ENCODE data around the gene NFU1.

Gene NFU1

DNA sequence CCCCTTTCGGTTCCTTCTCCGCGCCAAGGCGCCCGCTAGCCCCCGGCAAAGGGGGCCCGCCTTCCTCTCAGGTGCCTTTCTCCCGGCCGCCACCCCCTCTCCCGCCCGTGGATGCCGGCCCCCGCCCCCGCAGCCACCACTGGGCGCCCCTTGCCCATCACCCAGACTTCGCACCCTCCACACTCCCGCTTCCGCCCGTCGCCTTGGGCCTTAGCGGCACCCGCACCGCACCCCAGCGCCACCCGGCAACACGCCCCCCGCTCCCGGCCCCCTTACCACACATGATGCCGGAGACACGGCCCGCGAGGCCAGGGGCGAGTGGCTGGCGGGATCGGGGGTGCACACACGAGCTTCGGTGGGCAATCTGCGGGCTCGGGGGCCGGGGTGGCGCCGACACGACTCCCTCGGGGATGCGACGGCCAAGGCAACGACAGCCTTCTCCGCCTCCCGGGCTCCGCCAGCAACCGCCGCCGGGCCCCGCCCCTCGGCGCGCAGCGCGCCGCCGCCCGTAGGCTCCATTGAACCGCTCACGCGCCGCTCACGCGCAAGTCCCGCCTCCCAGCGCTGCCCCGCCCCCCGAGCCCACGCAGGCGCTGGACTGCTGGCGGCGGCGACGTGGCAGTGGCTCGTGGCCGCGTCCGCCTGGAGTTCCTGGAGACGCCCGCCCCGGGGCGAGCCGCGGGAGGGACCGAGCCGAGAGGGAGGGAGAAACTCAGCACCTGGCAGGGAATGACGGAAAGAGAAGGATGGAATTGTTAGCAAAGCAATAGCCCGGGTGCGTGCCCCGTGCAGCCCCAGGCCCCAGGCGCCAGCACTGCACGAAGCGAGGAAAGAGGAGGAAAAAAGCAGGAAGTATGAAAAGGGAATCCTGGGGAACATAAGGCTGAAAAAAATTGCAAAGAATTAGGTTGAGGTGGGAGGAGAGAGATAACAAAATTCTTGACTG is 50.2 kb downstream of the NFU1 start, which contains the start of gene GFPT1:
GFPT1 (minus strand) TSS at position 439 of the 946 bp plus-strand sequence; CDS start at position 283, 156 bp downstream.
- DNase-seq (ENCODE audit: low read depth), result peak; percentile 65
- TF ChIP-seq, protein P1, sequence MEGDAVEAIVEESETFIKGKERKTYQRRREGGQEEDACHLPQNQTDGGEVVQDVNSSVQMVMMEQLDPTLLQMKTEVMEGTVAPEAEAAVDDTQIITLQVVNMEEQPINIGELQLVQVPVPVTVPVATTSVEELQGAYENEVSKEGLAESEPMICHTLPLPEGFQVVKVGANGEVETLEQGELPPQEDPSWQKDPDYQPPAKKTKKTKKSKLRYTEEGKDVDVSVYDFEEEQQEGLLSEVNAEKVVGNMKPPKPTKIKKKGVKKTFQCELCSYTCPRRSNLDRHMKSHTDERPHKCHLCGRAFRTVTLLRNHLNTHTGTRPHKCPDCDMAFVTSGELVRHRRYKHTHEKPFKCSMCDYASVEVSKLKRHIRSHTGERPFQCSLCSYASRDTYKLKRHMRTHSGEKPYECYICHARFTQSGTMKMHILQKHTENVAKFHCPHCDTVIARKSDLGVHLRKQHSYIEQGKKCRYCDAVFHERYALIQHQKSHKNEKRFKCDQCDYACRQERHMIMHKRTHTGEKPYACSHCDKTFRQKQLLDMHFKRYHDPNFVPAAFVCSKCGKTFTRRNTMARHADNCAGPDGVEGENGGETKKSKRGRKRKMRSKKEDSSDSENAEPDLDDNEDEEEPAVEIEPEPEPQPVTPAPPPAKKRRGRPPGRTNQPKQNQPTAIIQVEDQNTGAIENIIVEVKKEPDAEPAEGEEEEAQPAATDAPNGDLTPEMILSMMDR (IDR thresholded peaks at IDR 0.05; ENCODE audit: control insufficient read depth, insufficient read depth, low read depth, low read length, missing control alignments), result no peak
- H3K4me3 ChIP-seq (ENCODE audit: control insufficient read depth, low read depth, low read length), result peak within 1 kb of the TSS; percentile 61

DNA sequence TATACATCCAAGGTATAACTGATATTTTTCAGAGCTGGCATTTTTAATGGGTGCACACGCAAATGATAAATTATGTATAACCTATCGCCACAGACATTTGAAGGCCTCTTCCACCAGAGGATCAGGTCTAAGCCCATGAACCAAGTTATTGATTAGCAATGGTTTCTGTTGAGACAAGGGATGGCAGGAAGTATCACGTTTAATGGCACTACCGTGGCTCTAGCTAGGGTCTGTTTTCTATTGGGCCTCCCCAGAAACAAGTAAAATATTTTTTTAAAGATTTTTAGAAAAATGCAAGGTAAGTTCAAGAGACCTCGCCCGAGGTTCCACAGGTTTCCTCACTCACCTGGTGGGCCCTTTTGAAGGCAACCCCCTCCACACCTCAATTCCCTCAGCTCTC is 50.9 kb downstream of the NFU1 start:
- no peak for DNase-seq (ENCODE audit: low read depth)
- H3K4me3 ChIP-seq (ENCODE audit: control insufficient read depth, low read depth, low read length), result peak overlapping the region; percentile 61
- TF ChIP-seq, protein P1 (IDR thresholded peaks at IDR 0.05; ENCODE audit: control insufficient read depth, insufficient read depth, low read depth, low read length, missing control alignments), result no peak

DNA sequence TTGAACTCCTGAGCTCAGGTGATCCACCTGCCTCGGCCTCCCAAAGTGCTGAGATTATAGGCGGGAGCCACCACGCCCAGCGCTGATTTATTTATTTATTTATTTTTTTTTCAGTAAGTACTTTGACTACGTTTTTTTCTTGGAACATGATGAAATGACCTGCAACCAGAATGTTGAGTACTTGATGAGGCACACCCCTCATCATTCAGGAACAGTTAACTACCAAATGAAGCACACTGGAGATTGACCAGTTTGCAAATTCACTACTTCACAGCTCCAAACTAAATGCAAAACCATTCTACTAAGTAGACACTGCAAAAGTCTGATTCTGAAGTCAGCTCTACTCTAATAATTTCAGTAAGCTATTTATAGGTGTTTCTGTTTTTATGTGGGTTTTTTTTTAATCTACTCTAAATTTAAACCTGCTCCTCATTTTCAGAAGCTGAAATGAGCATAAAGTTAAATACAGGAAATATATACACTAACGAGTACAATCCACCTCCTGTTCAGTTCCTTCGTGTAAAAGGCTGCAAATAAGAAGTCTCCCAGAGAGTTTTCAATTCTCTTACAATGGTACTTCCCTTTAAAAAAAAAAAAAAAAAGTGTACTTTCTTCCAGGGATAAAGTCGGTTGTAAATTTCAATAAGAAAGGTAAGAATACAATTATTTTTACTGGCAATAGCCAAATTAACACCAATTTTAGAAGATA is 51.6 kb downstream of the NFU1 start:
- peak overlapping the region; percentile 61 for H3K4me3 ChIP-seq (ENCODE audit: control insufficient read depth, low read depth, low read length)
- DNase-seq (ENCODE audit: low read depth), result peak; percentile 47
- TF ChIP-seq, protein P1 (IDR thresholded peaks at IDR 0.05; ENCODE audit: control insufficient read depth, insufficient read depth, low read depth, low read length, missing control alignments), result no peak

DNA sequence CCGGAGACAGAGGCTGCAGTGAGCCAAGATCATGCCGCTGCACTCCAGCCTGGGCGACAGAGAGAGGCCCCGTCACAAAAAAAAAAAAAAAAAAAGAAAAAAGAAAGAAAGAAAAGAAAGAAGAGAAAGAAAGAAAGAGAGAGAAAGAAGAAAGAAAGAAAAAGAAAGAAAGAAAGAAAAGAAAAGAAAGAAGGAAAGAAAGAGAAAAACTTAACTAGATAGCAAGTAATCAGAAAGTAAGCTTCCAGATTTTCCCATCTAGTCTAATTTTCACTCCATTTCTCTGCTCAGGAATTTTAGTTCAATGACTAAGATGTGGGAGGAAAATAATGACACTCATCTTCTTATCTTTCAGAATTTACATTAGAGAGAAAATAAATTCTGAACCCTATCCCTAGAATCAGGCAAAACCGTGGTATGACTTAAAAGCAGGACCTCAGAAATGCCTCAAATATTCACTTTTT is 52.6 kb downstream of the NFU1 start:
- peak overlapping the region; percentile 61 for H3K4me3 ChIP-seq (ENCODE audit: control insufficient read depth, low read depth, low read length)
- TF ChIP-seq, protein P1 (IDR thresholded peaks at IDR 0.05; ENCODE audit: control insufficient read depth, insufficient read depth, low read depth, low read length, missing control alignments), result no peak
- no peak for DNase-seq (ENCODE audit: low read depth)

DNA sequence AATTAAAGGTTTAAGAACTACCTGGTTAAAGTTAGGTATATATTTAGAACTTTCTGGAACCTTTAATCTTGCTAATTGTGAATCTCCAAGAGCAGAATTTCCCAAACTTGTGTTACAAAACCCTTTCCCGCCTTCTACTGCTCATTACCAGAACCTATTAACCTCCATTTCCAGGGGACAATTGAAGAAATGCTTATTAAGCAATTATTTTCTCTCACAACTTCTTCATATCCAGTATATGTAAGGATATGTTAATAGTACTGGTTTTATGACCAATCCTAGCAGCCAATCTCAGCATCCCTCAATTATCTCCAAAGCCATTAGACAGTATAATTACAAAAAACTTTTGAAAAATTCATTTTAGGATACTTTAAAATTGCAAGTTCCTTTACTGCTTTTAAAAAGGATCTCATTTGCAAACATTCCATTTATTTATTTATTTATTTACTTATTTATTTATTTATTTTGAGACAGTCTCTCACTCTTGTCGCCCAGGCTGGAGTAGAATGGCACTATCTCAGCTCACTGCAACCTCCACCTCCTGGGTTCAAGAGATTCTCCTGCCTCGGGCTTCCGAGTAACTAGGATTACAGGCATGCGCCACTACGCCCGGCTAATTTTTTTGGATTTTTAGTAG is 53.9 kb downstream of the NFU1 start:
- TF ChIP-seq, protein P1 (IDR thresholded peaks at IDR 0.05; ENCODE audit: control insufficient read depth, insufficient read depth, low read depth, low read length, missing control alignments), result no peak
- DNase-seq (ENCODE audit: low read depth), result no peak
- H3K4me3 ChIP-seq (ENCODE audit: control insufficient read depth, low read depth, low read length), result no peak overlapping the region

DNA sequence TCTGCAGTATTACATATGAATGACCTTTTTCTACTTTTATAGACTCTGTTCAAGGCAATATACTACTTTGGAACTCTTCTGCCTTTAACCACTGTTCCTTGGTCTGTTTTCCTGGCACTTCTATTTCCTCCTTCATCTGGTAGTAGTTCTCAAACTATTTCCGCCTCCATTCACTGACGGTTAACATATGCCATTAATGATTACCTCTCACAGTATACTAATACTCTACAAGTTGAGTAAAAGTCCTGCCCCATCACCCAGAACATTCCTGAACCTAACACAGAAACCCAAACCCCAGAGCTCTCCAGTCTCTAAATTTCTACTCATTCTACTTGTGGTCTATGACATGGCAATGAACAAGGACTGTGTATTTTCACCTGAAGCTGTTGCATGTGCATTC is 54.7 kb downstream of the NFU1 start:
- no peak overlapping the region for H3K4me3 ChIP-seq (ENCODE audit: control insufficient read depth, low read depth, low read length)
- TF ChIP-seq, protein P1 (IDR thresholded peaks at IDR 0.05; ENCODE audit: control insufficient read depth, insufficient read depth, low read depth, low read length, missing control alignments), result no peak
- no peak for DNase-seq (ENCODE audit: low read depth)

Measured in AG09309 (cell line).